ENCODE measurements around the gene WASF3. TPM values are rescaled to one million over a fixed set of nuclear protein-coding genes. Genes with fewer than 3 reads are reported as not detected.
"Not testable (repeated sequence)": the region's sequence is repeated elsewhere in the genome, so short reads cannot be mapped to it uniquely, and the experiment has no call there.

WASF3 gene
- total RNA-seq, 1 donor from 2014 or later: 13.0 TPM

- Mint-ChIP-seq H3K9me3 (ENCODE audit: unreplicated experiment) (peaks cover 9% of the 10 kb centered on the region), H3K4me1 (ENCODE audit: unreplicated experiment) (peaks cover 8% of the 10 kb centered on the region), H3K27me3 (ENCODE audit: unreplicated experiment) (peaks cover 3% of the 10 kb centered on the region), H3K27ac (ENCODE audit: unreplicated experiment) (no peak overlapping the region), H3K4me3 (ENCODE audit: unreplicated experiment) (no peak overlapping the region), H3K36me3 (ENCODE audit: low read depth, unreplicated experiment) (peaks cover 18% of the 10 kb centered on the region)
- TF ChIP-seq CTCF (IDR thresholded peaks at IDR 0.05; ENCODE audit: unreplicated experiment): no peak
- DNase-seq (ENCODE audit: low spot score): no peak
Measured at GRCh38 chr13:26624572-26624971, 67.1 kb downstream of the WASF3 start.

GRCh38 chr13:26626271-26626670 lies 68.8 kb downstream of the WASF3 start:
- DNase-seq (ENCODE audit: low spot score): no peak
- Mint-ChIP-seq H3K27ac (ENCODE audit: unreplicated experiment) (no peak overlapping the region), H3K9me3 (ENCODE audit: unreplicated experiment) (peaks cover 9% of the 10 kb centered on the region), H3K4me3 (ENCODE audit: unreplicated experiment) (no peak overlapping the region), H3K4me1 (ENCODE audit: unreplicated experiment) (peaks cover 8% of the 10 kb centered on the region), H3K36me3 (ENCODE audit: low read depth, unreplicated experiment) (peaks cover 18% of the 10 kb centered on the region), H3K27me3 (ENCODE audit: unreplicated experiment) (peaks cover 3% of the 10 kb centered on the region)
- no peak for TF ChIP-seq CTCF (IDR thresholded peaks at IDR 0.05; ENCODE audit: unreplicated experiment)

GRCh38 chr13:26628706-26629105 lies 71.2 kb downstream of the WASF3 start:
- Mint-ChIP-seq H3K4me1 (ENCODE audit: unreplicated experiment) (peaks cover 8% of the 10 kb centered on the region), H3K27ac (ENCODE audit: unreplicated experiment) (no peak overlapping the region), H3K4me3 (ENCODE audit: unreplicated experiment) (no peak overlapping the region), H3K36me3 (ENCODE audit: low read depth, unreplicated experiment) (peaks cover 17% of the 10 kb centered on the region), H3K9me3 (ENCODE audit: unreplicated experiment) (peaks cover 9% of the 10 kb centered on the region), H3K27me3 (ENCODE audit: unreplicated experiment) (peaks cover 3% of the 10 kb centered on the region)
- DNase-seq (ENCODE audit: low spot score): no peak
- no peak for TF ChIP-seq CTCF (IDR thresholded peaks at IDR 0.05; ENCODE audit: unreplicated experiment)

GRCh38 chr13:26629260-26629825 lies 71.9 kb downstream of the WASF3 start:
- Mint-ChIP-seq H3K9me3 (ENCODE audit: unreplicated experiment) (peaks cover 3% of the 10 kb centered on the region), H3K4me1 (ENCODE audit: unreplicated experiment) (peaks cover 8% of the 10 kb centered on the region), H3K36me3 (ENCODE audit: low read depth, unreplicated experiment) (peaks cover 14% of the 10 kb centered on the region), H3K27ac (ENCODE audit: unreplicated experiment) (no peak overlapping the region), H3K27me3 (ENCODE audit: unreplicated experiment) (no peaks in the 10 kb centered on the region), H3K4me3 (ENCODE audit: unreplicated experiment) (no peak overlapping the region)
- no peak for TF ChIP-seq CTCF (IDR thresholded peaks at IDR 0.05; ENCODE audit: unreplicated experiment)
- DNase-seq (ENCODE audit: low spot score): no peak

- H3K4me1 Mint-ChIP-seq (ENCODE audit: unreplicated experiment); H3K4me3 Mint-ChIP-seq (ENCODE audit: unreplicated experiment); H3K27ac Mint-ChIP-seq (ENCODE audit: unreplicated experiment); H3K9me3 Mint-ChIP-seq (ENCODE audit: unreplicated experiment); H3K27me3 Mint-ChIP-seq (ENCODE audit: unreplicated experiment); DNase-seq (ENCODE audit: low spot score): not testable (repeated sequence)
- H3K36me3 Mint-ChIP-seq (ENCODE audit: low read depth, unreplicated experiment): peaks cover 19% of the 10 kb centered on the region
Measured at GRCh38 chr13:26635634-26636033, 78.2 kb downstream of the WASF3 start.

- peaks cover 19% of the 10 kb centered on the region for H3K36me3 Mint-ChIP-seq (ENCODE audit: low read depth, unreplicated experiment)
- not testable (repeated sequence) for H3K4me3 Mint-ChIP-seq (ENCODE audit: unreplicated experiment); H3K4me1 Mint-ChIP-seq (ENCODE audit: unreplicated experiment); H3K27me3 Mint-ChIP-seq (ENCODE audit: unreplicated experiment); H3K27ac Mint-ChIP-seq (ENCODE audit: unreplicated experiment); DNase-seq (ENCODE audit: low spot score); H3K9me3 Mint-ChIP-seq (ENCODE audit: unreplicated experiment)
Measured at GRCh38 chr13:26636073-26636472, 78.6 kb downstream of the WASF3 start.
